HepG2 (cell line): ENCODE data around the gene AEN.

Source experiments
- HOXD1 ChIP-seq: sonication (generic); formaldehyde crosslinking; IDR thresholded peaks from 2 replicates; pipeline ENCODE4 v1.5.0; 2020; ENCODE audit warnings: missing genetic modification reagents
- ISX ChIP-seq: sonication (generic); formaldehyde crosslinking; conservative IDR thresholded peaks from 2 replicates; pipeline ENCODE4 v1.5.0; 2020; ENCODE audit warnings: missing genetic modification reagents
- MXD1 ChIP-seq: sonication (generic); formaldehyde crosslinking; IDR thresholded peaks from 2 replicates; pipeline ENCODE4 v1.4.0; 2020; ENCODE audit warnings: mild to moderate bottlenecking, missing genetic modification reagents
- POLR2A ChIP-seq, 2 experiments: IDR thresholded peaks; 2 replicates each; pipeline ENCODE4 v1.6.1; 2011; ENCODE audit warnings: low read depth in 2 of 2, low read length in 2 of 2, mild to moderate bottlenecking in 1 of 2, moderate library complexity in 1 of 2; ENCODE audit not compliant: insufficient read depth in 1 of 2
- RFX5 ChIP-seq: IDR thresholded peaks from 2 replicates; pipeline ENCODE4 v1.6.1; 2011; ENCODE audit warnings: low read depth, low read length, improper control_type of control experiment
- SIN3A ChIP-seq: IDR thresholded peaks from 2 replicates; pipeline ENCODE4 v1.6.1; 2011; ENCODE audit warnings: low read depth, mild to moderate bottlenecking, control low read depth, low read length, borderline replicate concordance
- SMC3 ChIP-seq: IDR thresholded peaks from 2 replicates; pipeline ENCODE4 v1.6.1; 2011; ENCODE audit warnings: low read length, improper control_type of control experiment
- TFAP4 ChIP-seq: sonication (generic); IDR thresholded peaks from 2 replicates; pipeline ENCODE4 v1.6.1; 2016; ENCODE audit warnings: low read depth, borderline replicate concordance
- ZNF788 ChIP-seq: sonication (generic); formaldehyde crosslinking; IDR thresholded peaks from 2 replicates; pipeline ENCODE4 v1.5.0; 2020; ENCODE audit warnings: mild to moderate bottlenecking, missing genetic modification reagents, borderline replicate concordance
- ZNF83 ChIP-seq: sonication (generic); formaldehyde crosslinking; IDR thresholded peaks from 2 replicates; pipeline ENCODE4 v1.4.0; 2020; ENCODE audit warnings: missing genetic modification reagents, mild to moderate bottlenecking, borderline replicate concordance
- TF ChIP-seq, protein P1 (sequence below): sonication (generic); formaldehyde crosslinking; IDR thresholded peaks from 2 replicates; pipeline ENCODE4 v1.4.0; 2020; ENCODE audit warnings: mild to moderate bottlenecking, missing genetic modification reagents
- TF ChIP-seq, protein P2 (sequence below): sonication (generic); formaldehyde crosslinking; IDR thresholded peaks from 2 replicates; pipeline ENCODE4 v1.4.0; 2020; ENCODE audit warnings: mild to moderate bottlenecking, missing genetic modification reagents
- TF ChIP-seq, protein P3 (sequence below): sonication (generic); formaldehyde crosslinking; conservative IDR thresholded peaks from 2 replicates; pipeline ENCODE4 v1.4.0; 2020; ENCODE audit warnings: missing genetic modification reagents

GRCh38 chr15:88654430-88655102 lies 33.4 kb downstream of the AEN start:
- TF ChIP-seq POLR2A (IDR thresholded peaks at IDR 0.05; ENCODE audit: insufficient read depth in 1 of 2, low read depth in 2 of 2, low read length in 2 of 2) (no peak), SMC3 (no peak), SIN3A (no peak), TFAP4 (no peak), MXD1 (CRISPR knock-in tag) (no peak), ZNF788 (no peak), ZNF83 (CRISPR knock-in tag) (no peak), ISX (CRISPR knock-in tag) (no peak), HOXD1 (no peak), RFX5 (no peak)
- TF ChIP-seq, protein P1, sequence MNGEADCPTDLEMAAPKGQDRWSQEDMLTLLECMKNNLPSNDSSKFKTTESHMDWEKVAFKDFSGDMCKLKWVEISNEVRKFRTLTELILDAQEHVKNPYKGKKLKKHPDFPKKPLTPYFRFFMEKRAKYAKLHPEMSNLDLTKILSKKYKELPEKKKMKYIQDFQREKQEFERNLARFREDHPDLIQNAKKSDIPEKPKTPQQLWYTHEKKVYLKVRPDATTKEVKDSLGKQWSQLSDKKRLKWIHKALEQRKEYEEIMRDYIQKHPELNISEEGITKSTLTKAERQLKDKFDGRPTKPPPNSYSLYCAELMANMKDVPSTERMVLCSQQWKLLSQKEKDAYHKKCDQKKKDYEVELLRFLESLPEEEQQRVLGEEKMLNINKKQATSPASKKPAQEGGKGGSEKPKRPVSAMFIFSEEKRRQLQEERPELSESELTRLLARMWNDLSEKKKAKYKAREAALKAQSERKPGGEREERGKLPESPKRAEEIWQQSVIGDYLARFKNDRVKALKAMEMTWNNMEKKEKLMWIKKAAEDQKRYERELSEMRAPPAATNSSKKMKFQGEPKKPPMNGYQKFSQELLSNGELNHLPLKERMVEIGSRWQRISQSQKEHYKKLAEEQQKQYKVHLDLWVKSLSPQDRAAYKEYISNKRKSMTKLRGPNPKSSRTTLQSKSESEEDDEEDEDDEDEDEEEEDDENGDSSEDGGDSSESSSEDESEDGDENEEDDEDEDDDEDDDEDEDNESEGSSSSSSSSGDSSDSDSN (CRISPR knock-in tag): no peak
- TF ChIP-seq, protein P2, sequence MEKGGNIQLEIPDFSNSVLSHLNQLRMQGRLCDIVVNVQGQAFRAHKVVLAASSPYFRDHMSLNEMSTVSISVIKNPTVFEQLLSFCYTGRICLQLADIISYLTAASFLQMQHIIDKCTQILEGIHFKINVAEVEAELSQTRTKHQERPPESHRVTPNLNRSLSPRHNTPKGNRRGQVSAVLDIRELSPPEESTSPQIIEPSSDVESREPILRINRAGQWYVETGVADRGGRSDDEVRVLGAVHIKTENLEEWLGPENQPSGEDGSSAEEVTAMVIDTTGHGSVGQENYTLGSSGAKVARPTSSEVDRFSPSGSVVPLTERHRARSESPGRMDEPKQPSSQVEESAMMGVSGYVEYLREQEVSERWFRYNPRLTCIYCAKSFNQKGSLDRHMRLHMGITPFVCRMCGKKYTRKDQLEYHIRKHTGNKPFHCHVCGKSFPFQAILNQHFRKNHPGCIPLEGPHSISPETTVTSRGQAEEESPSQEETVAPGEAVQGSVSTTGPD (CRISPR knock-in tag): no peak
- TF ChIP-seq, protein P3, sequence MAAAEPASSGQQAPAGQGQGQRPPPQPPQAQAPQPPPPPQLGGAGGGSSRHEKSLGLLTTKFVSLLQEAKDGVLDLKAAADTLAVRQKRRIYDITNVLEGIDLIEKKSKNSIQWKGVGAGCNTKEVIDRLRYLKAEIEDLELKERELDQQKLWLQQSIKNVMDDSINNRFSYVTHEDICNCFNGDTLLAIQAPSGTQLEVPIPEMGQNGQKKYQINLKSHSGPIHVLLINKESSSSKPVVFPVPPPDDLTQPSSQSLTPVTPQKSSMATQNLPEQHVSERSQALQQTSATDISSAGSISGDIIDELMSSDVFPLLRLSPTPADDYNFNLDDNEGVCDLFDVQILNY (CRISPR knock-in tag): no peak
